SK-N-SH treated with all-trans-retinoic acid at 6 μM for 48 hours (cell line): ENCODE measurements around the gene SLC25A30.

ENCODE experiments used
- ATAC-seq: fragments of 200-7000 bp; cut with Tn5 transposase; 3 replicates; pipeline ENCODE4 v1.9.1; 2020; ENCODE audit warnings: mild to moderate bottlenecking, moderate library complexity
- ARNTL ChIP-seq: fragments of 450-650 bp; formaldehyde crosslinking; IDR thresholded peaks from 2 replicates; pipeline ENCODE4 v1.5.0; 2020; ENCODE audit warnings: low read depth, mild to moderate bottlenecking, moderate library complexity, borderline replicate concordance
- BACH2 ChIP-seq: fragments of 250-450 bp; sonication (Bioruptor Pico); IDR thresholded peaks from 2 replicates; pipeline ENCODE4 v1.9.0; 2021; ENCODE audit warnings: mild to moderate bottlenecking, borderline replicate concordance
- CREB5 ChIP-seq: fragments of 250-450 bp; sonication (Bioruptor Pico); IDR thresholded peaks from 2 replicates; pipeline ENCODE4 v1.5.1; 2020; ENCODE audit warnings: low read depth, mild to moderate bottlenecking, moderate library complexity
- CSDC2 ChIP-seq: fragments of 250-450 bp; sonication (Bioruptor Pico); IDR thresholded peaks from 2 replicates; pipeline ENCODE4 v1.5.0; 2020; ENCODE audit warnings: mild to moderate bottlenecking, moderate library complexity
- ESRRG ChIP-seq: fragments of 250-450 bp; sonication (Bioruptor Pico); IDR thresholded peaks from 2 replicates; pipeline ENCODE4 v1.6.1; 2021; ENCODE audit warnings: mild to moderate bottlenecking
- GLIS3 ChIP-seq: fragments of 250-450 bp; sonication (Bioruptor Pico); IDR thresholded peaks from 2 replicates; pipeline ENCODE4 v1.5.0; 2020; ENCODE audit warnings: mild to moderate bottlenecking, moderate library complexity
- ISL1 ChIP-seq: fragments of 250-450 bp; sonication (Bioruptor Pico); IDR thresholded peaks from 2 replicates; pipeline ENCODE4 v2.1.2; 2022; ENCODE audit warnings: mild to moderate bottlenecking, moderate library complexity
- OSR1 ChIP-seq: fragments of 250-450 bp; sonication (Bioruptor Pico); IDR thresholded peaks from 2 replicates; pipeline ENCODE4 v1.8.0; 2022; ENCODE audit warnings: moderate library complexity, mild to moderate bottlenecking, inconsistent platforms
- PATZ1 ChIP-seq: fragments of 250-450 bp; sonication (Bioruptor Pico); IDR thresholded peaks from 2 replicates; pipeline ENCODE4 v1.8.0; 2020; ENCODE audit warnings: mild to moderate bottlenecking, moderate library complexity, borderline replicate concordance
- POU6F1 ChIP-seq: fragments of 250-450 bp; sonication (Bioruptor Pico); IDR thresholded peaks from 2 replicates; pipeline ENCODE4 v1.8.0; 2021; ENCODE audit warnings: low read depth, mild to moderate bottlenecking, moderate library complexity, borderline replicate concordance
- PPARA ChIP-seq: fragments of 250-450 bp; sonication (Bioruptor Pico); IDR thresholded peaks from 2 replicates; pipeline ENCODE4 v1.5.0; 2020; ENCODE audit warnings: mild to moderate bottlenecking, borderline replicate concordance
- RARB ChIP-seq: fragments of 250-450 bp; sonication (Bioruptor Pico); IDR thresholded peaks from 2 replicates; pipeline ENCODE4 v1.8.0; 2021; ENCODE audit warnings: mild to moderate bottlenecking, moderate library complexity
- SNAI2 ChIP-seq: fragments of 250-450 bp; sonication (Bioruptor Pico); IDR thresholded peaks from 2 replicates; pipeline ENCODE4 v1.5.0; 2020; ENCODE audit warnings: mild to moderate bottlenecking, moderate library complexity
- TCF4 ChIP-seq: fragments of 250-450 bp; sonication (Bioruptor Pico); IDR thresholded peaks from 2 replicates; pipeline ENCODE4 v1.8.0; 2021; ENCODE audit warnings: mild to moderate bottlenecking, moderate library complexity, borderline replicate concordance
- TOX ChIP-seq: fragments of 250-450 bp; sonication (Bioruptor Pico); IDR thresholded peaks from 2 replicates; pipeline ENCODE4 v1.8.0; 2021; ENCODE audit warnings: mild to moderate bottlenecking, moderate library complexity, borderline replicate concordance
- ZC3H10 ChIP-seq: fragments of 250-450 bp; sonication (Bioruptor Pico); IDR thresholded peaks from 2 replicates; pipeline ENCODE4 v1.5.1; 2021; ENCODE audit warnings: mild to moderate bottlenecking, moderate library complexity
- ZFP3 ChIP-seq: fragments of 250-450 bp; sonication (Bioruptor Pico); IDR thresholded peaks from 2 replicates; pipeline ENCODE4 v1.5.0; 2020; ENCODE audit warnings: mild to moderate bottlenecking, moderate library complexity
- ZFP30 ChIP-seq: fragments of 450-650 bp; formaldehyde crosslinking; IDR thresholded peaks from 2 replicates; pipeline ENCODE4 v1.5.0; 2022; ENCODE audit warnings: mild to moderate bottlenecking, moderate library complexity
- ZNF565 ChIP-seq: fragments of 450-650 bp; formaldehyde crosslinking; conservative IDR thresholded peaks from 2 replicates; pipeline ENCODE4 v1.5.0; 2020; ENCODE audit warnings: low read depth, mild to moderate bottlenecking, moderate library complexity
- ZNF70 ChIP-seq: fragments of 450-650 bp; formaldehyde crosslinking; IDR thresholded peaks from 2 replicates; pipeline ENCODE4 v1.5.0; 2020; ENCODE audit warnings: mild to moderate bottlenecking, moderate library complexity
- ZNF8 ChIP-seq: fragments of 450-650 bp; formaldehyde crosslinking; IDR thresholded peaks from 2 replicates; pipeline ENCODE4 v1.5.0; 2020; ENCODE audit warnings: mild to moderate bottlenecking, moderate library complexity
- TF ChIP-seq, protein P1 (sequence below): fragments of 250-450 bp; sonication (Bioruptor Pico); IDR thresholded peaks from 2 replicates; pipeline ENCODE4 v1.5.1; 2021; ENCODE audit warnings: mild to moderate bottlenecking, moderate library complexity

Gene SLC25A30

DNA sequence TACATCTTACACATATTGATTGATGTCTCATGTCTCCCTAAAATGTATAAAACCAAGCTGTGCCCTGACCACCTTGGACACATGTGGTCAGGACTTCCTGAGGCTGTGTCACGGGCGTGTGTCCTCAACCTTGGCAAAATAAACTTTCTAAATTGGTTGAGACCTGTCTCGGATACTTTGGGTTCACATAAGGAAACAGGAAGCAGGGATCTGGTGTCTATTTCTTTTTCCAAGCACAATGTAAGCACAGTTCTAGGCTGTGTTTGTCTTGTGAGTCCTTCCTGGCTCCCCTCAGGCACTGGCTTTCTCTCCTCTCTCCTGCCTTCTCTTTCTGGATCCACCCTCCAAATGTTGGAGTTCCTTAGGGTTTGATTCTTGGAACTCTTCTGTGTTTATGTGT is 49.6 kb downstream of the SLC25A30 start:
- ATAC-seq = no peak
- TF ChIP-seq ESRRG (no peak), ISL1 (CRISPR knock-in tag) (no peak), CREB5 (no peak), ZC3H10 (no peak), BACH2 (no peak), TCF4 (no peak), ZNF565 (CRISPR knock-in tag) (no peak), RARB (no peak), SNAI2 (CRISPR knock-in tag) (no peak), TOX (CRISPR knock-in tag) (no peak), ZNF8 (no peak), CSDC2 (CRISPR knock-in tag) (no peak), PATZ1 (no peak), OSR1 (CRISPR knock-in tag) (no peak), PPARA (CRISPR knock-in tag) (no peak)
- TF ChIP-seq, protein P1, sequence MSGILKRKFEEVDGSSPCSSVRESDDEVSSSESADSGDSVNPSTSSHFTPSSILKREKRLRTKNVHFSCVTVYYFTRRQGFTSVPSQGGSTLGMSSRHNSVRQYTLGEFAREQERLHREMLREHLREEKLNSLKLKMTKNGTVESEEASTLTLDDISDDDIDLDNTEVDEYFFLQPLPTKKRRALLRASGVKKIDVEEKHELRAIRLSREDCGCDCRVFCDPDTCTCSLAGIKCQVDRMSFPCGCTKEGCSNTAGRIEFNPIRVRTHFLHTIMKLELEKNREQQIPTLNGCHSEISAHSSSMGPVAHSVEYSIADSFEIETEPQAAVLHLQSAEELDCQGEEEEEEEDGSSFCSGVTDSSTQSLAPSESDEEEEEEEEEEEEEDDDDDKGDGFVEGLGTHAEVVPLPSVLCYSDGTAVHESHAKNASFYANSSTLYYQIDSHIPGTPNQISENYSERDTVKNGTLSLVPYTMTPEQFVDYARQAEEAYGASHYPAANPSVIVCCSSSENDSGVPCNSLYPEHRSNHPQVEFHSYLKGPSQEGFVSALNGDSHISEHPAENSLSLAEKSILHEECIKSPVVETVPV (CRISPR knock-in tag) = no peak

GRCh38 chr13:45368005-45368404 is 50.2 kb downstream of the SLC25A30 start:
- no peak for ATAC-seq
- TF ChIP-seq ISL1 (CRISPR knock-in tag) (no peak), TCF4 (no peak), CSDC2 (CRISPR knock-in tag) (no peak), ZNF565 (CRISPR knock-in tag) (no peak), PATZ1 (no peak), GLIS3 (CRISPR knock-in tag) (no peak), ARNTL (CRISPR knock-in tag) (no peak)

DNA sequence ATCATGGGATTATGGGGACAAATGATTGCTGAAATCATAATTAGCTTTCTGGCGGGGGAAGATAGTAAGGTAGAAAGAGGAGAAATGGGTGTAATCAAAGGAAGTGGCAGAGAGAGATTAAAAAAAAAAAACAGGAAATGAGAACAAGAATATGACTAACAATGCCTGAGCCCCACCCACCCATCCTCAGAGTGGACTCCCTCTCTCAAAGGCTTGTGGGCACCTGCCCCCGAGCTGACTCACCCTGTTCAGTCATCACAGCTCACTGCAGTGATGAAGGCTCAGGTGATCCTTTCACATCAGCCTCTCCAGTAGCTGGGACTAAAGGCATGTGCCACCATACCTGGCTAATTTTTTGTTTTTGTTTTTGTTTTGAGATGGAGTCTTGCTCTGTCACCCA is 50.8 kb downstream of the SLC25A30 start:
- ATAC-seq = peak; percentile 86
- no peak for TF ChIP-seq ZC3H10
- TF ChIP-seq ISL1 (CRISPR knock-in tag) = no peak
- TF ChIP-seq CSDC2 (CRISPR knock-in tag) = no peak
- no peak for TF ChIP-seq ZNF70 (CRISPR knock-in tag)
- no peak for TF ChIP-seq BACH2
- no peak for TF ChIP-seq ARNTL (CRISPR knock-in tag)
- no peak for TF ChIP-seq TCF4
- TF ChIP-seq TOX (CRISPR knock-in tag) = no peak
- TF ChIP-seq ZFP30 (CRISPR knock-in tag) = no peak
- TF ChIP-seq SNAI2 (CRISPR knock-in tag) = no peak
- TF ChIP-seq PATZ1 = no peak
- no peak for TF ChIP-seq GLIS3 (CRISPR knock-in tag)
- no peak for TF ChIP-seq ZFP3 (CRISPR knock-in tag)
- no peak for TF ChIP-seq ESRRG
- no peak for TF ChIP-seq PPARA (CRISPR knock-in tag)
- no peak for TF ChIP-seq ZNF8
- TF ChIP-seq CREB5 = no peak
- no peak for TF ChIP-seq POU6F1 (CRISPR knock-in tag)
- TF ChIP-seq, protein P1 (CRISPR knock-in tag) = no peak
